ENCODE measurements around the gene CAPN9. TPM values are rescaled to one million over a fixed set of nuclear protein-coding genes. Genes with fewer than 3 reads are reported as not detected.

CAPN9 gene
- total RNA-seq, 1 donor from 2014 or later: 26.6 TPM

- Histone ChIP-seq H3K4me3 (no peak overlapping the region), H3K4me1 (peaks cover 8% of the 10 kb centered on the region), H3K36me3 (no peaks in the 10 kb centered on the region), H3K27me3 (ENCODE audit: low read depth) (peaks cover 4% of the 10 kb centered on the region), H3K27ac (no peak overlapping the region), H3K9me3 (no peaks in the 10 kb centered on the region)
- no peak for DNase-seq
- no peak for ATAC-seq
- intact Hi-C loops (cut with DNase I): no loop called here
- no peak for TF ChIP-seq CTCF (IDR thresholded peaks at IDR 0.05)
These were observed 11.7 kb downstream of the CAPN9 start for GRCh38 chr1:230758709-230759368.

GRCh38 chr1:230759369-230760065, 12.3 kb downstream of the CAPN9 start:
- no peak for TF ChIP-seq CTCF (IDR thresholded peaks at IDR 0.05)
- H3K27me3 ChIP-seq (ENCODE audit: low read depth): peaks cover 4% of the 10 kb centered on the region
- ATAC-seq: no peak
- no peaks in the 10 kb centered on the region for H3K9me3 ChIP-seq
- no peak for DNase-seq
- intact Hi-C loops (cut with DNase I): no loop called here
- no peak overlapping the region for H3K4me3 ChIP-seq
- H3K4me1 ChIP-seq: peaks cover 8% of the 10 kb centered on the region
- no peak overlapping the region for H3K27ac ChIP-seq
- H3K36me3 ChIP-seq: no peaks in the 10 kb centered on the region

- Histone ChIP-seq H3K27me3 (ENCODE audit: low read depth) (peaks cover 4% of the 10 kb centered on the region), H3K9me3 (no peaks in the 10 kb centered on the region), H3K4me1 (no peaks in the 10 kb centered on the region), H3K4me3 (no peak overlapping the region), H3K27ac (no peak overlapping the region), H3K36me3 (no peaks in the 10 kb centered on the region)
- ATAC-seq: peak in 1 of 2 donors; percentile 30
- no peak for TF ChIP-seq CTCF (IDR thresholded peaks at IDR 0.05)
- intact Hi-C loops (cut with DNase I): no loop called here
- no peak for DNase-seq
These were observed 13.2 kb downstream of the CAPN9 start for GRCh38 chr1:230760360-230760827.

GRCh38 chr1:230761443-230762167, 14.4 kb downstream of the CAPN9 start:
- Histone ChIP-seq H3K27me3 (ENCODE audit: low read depth) (peaks cover 4% of the 10 kb centered on the region), H3K4me3 (no peak overlapping the region), H3K4me1 (no peaks in the 10 kb centered on the region), H3K27ac (no peak overlapping the region), H3K36me3 (peaks cover 4% of the 10 kb centered on the region), H3K9me3 (no peaks in the 10 kb centered on the region)
- DNase-seq (no peak), ATAC-seq (peak in 1 of 2 donors; percentile 9)
- intact Hi-C loops (cut with DNase I): no loop called here
- no peak for TF ChIP-seq CTCF (IDR thresholded peaks at IDR 0.05)

- ATAC-seq (no peak), DNase-seq (no peak)
- peaks cover 4% of the 10 kb centered on the region for H3K4me1 ChIP-seq
- intact Hi-C loops (cut with DNase I): no loop called here
- H3K4me3 ChIP-seq: no peak overlapping the region
- H3K36me3 ChIP-seq: peaks cover 4% of the 10 kb centered on the region
- no peaks in the 10 kb centered on the region for H3K9me3 ChIP-seq
- TF ChIP-seq CTCF (IDR thresholded peaks at IDR 0.05): no peak
- no peak overlapping the region for H3K27ac ChIP-seq
- peaks cover 4% of the 10 kb centered on the region for H3K27me3 ChIP-seq (ENCODE audit: low read depth)
These were observed 16.9 kb downstream of the CAPN9 start for GRCh38 chr1:230763927-230764591.
